ACC112 (cell line): ENCODE data around the gene TNFRSF13B.

ENCODE experiments used
- H2AFZ ChIP-seq: fragments of 200-600 bp; sonication (generic); one replicate; pipeline ENCODE4 v1.6.0; 2017; ENCODE audit warnings: antibody characterized with exemption, low read length; ENCODE audit not compliant: unreplicated experiment
- H3K27ac ChIP-seq: fragments of 200-600 bp; sonication (generic); 2 replicates; pipeline ENCODE4 v1.5.1; 2014; ENCODE audit warnings: low read depth, mild to moderate bottlenecking, antibody characterized with exemption, low read length, moderate library complexity
- H3K27me3 ChIP-seq: fragments of 200-600 bp; sonication (generic); 2 replicates; pipeline ENCODE4 v1.6.1; 2014; ENCODE audit warnings: mild to moderate bottlenecking, antibody characterized with exemption, low read length, moderate library complexity, mixed read lengths; ENCODE audit not compliant: insufficient read depth
- H3K36me3 ChIP-seq: fragments of 200-600 bp; sonication (generic); 2 replicates; pipeline ENCODE4 v1.6.1; 2016; ENCODE audit warnings: mild to moderate bottlenecking, antibody characterized with exemption, low read length, moderate library complexity, mixed read lengths; ENCODE audit not compliant: insufficient read depth
- H3K4me1 ChIP-seq: fragments of 200-600 bp; sonication (generic); one replicate; pipeline ENCODE4 v1.6.1; 2016; ENCODE audit warnings: low read length, mixed read lengths; ENCODE audit not compliant: insufficient read depth, unreplicated experiment, control insufficient read depth
- H3K4me3 ChIP-seq: fragments of 200-600 bp; sonication (generic); 2 replicates; pipeline ENCODE4 v1.5.1; 2014; ENCODE audit warnings: mild to moderate bottlenecking, low read depth, low read length
- H3K79me2 ChIP-seq: fragments of 200-600 bp; sonication (generic); one replicate; pipeline ENCODE4 v1.6.0; 2016; ENCODE audit warnings: low read length; ENCODE audit not compliant: control insufficient read depth, unreplicated experiment, insufficient read depth

TNFRSF13B gene

GRCh38 chr17:16934133-16934795 lies 37.7 kb downstream of the TNFRSF13B start:
- Histone ChIP-seq H3K4me1 (no peaks in the 10 kb centered on the region), H3K27ac (no peak overlapping the region), H3K27me3 (peaks cover 15% of the 10 kb centered on the region; the same call in 1 of the 2 replicates), H3K4me3 (no peak overlapping the region), H3K36me3 (no peaks in the 10 kb centered on the region), H3K79me2 (no peaks in the 10 kb centered on the region), H2AFZ (no peak overlapping the region)

DNA sequence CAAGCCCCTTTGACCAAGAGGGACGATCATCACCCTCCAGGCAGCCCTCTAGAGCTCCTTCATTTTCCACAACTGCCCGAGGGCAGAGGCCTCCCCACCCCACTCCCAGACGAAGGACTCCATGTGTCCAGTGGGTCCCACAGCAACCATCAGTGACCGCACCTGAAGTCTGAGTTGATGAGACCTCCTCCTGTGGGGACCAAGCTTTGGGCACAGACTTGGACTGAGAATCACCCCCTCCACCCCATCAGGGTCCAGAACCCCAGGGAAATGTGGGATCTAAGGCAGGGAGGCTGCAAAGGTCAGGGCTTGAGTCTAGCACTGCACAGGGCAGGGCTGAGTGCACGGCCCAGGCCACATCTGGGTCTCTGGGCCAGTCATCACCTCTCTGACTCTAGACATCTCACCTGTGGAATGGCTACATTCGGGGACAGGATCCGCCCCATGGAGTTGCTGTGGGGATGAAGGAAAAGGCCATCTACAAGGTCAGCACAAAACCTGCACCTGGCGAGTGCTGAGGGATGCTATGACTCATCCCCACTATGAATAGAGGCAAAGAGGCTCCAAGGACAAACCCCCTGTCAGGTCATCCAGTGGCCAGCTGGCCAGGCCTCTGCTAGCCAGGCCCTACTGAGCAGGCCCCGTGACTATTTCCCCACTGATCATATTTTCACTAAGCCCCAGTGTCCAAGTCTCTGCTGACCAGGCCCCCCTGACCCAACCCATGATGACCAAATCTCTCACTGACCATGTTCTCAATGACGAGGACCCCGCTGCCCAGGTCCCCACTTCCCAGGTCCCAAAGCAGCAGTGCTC lies 38.4 kb downstream of the TNFRSF13B start:
- Histone ChIP-seq H2AFZ (no peak overlapping the region), H3K4me3 (no peak overlapping the region), H3K36me3 (no peaks in the 10 kb centered on the region), H3K27me3 (peaks cover 10% of the 10 kb centered on the region; the same call in 1 of the 2 replicates), H3K4me1 (no peaks in the 10 kb centered on the region), H3K27ac (no peak overlapping the region), H3K79me2 (no peaks in the 10 kb centered on the region)

DNA sequence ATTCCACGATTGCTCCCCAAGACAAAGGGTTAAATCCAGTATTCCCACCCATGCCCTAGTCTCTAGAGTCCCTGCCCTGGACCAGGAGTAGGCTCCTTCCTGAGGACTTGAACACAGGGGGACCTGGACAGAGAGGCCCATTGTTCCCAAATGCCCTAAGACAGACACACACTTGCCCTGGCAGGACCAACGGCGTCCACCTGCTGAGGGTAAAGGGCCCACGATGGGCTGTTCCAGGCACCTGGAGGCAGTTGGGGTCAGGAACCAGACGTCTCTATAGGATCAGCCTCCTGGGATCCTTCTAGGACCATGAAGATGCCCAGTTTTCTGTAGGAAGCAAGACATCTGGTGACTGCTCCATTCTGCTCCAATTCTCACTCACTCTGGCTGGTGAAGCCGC lies 39.3 kb downstream of the TNFRSF13B start:
- Histone ChIP-seq H3K4me1 (no peaks in the 10 kb centered on the region), H3K79me2 (no peaks in the 10 kb centered on the region), H3K36me3 (no peaks in the 10 kb centered on the region), H3K27me3 (0 out of 2 replicates have a peak, but pooled peaks cover 3% of the 10 kb centered on the region), H3K27ac (no peak overlapping the region), H2AFZ (no peak overlapping the region), H3K4me3 (no peak overlapping the region)

DNA sequence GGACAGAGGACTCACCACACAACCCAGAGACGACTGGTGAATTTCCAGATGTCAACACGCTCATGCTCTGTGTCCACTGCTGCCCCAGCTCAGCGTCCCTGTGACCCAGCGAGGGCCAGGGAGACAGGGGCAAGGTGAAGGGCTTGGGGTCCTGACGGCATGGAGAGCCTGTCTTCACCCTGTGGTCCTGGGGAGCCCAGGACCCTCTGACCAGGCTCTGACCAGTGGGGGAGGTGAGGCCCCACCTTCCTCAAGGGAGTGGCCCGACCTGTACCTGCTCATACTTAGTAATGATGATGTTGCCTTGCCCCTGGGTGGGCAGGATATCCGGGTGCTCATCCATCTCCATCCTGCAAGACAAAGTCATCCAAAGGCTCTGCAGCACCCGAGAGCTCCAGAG lies 39.8 kb downstream of the TNFRSF13B start:
- Histone ChIP-seq H3K4me3 (no peak overlapping the region), H3K36me3 (no peaks in the 10 kb centered on the region), H3K4me1 (no peaks in the 10 kb centered on the region), H2AFZ (no peak overlapping the region), H3K27me3 (no peaks in the 10 kb centered on the region), H3K79me2 (no peaks in the 10 kb centered on the region), H3K27ac (no peak overlapping the region)

GRCh38 chr17:16931318-16932060 lies 40.4 kb downstream of the TNFRSF13B start:
- Histone ChIP-seq H3K79me2 (no peaks in the 10 kb centered on the region), H3K4me1 (no peaks in the 10 kb centered on the region), H3K4me3 (no peak overlapping the region), H3K36me3 (no peaks in the 10 kb centered on the region), H2AFZ (no peak overlapping the region), H3K27me3 (no peaks in the 10 kb centered on the region), H3K27ac (no peak overlapping the region)

DNA sequence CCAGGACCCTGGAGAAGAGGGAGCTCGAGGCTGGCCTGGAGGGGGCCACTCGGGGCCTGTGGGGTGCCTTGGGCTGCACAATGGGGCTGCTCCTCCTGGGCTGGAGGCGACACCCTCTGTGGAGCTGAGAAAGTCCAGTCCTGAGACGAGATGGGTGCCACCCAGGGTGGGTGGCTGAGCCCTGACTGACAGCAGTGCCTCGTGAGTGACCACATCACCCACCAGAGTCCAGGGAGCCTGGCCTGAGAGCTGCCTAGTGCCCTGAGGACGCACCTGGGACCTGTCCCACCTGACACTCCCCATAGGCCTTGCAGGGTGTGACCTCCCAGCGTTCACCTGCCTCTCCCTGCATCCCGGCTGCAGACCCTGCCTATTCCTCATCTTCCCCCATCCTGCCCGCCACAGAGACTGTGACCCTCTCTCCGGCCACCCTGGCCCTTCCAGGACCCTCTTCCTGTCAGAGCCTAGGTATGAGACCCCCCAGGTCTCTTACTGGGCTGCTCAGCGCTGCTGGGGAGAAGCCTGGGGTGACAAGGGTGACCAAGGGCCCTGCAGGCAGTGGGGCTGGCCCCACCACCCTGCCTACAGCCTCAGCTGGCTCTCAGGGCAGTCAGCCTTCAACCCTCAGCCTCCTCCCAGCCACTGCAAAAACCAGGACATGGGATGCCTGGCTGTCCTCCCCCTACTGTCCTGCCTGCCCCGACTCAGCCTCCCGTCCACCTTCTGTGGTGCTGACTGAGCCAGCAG lies 41.2 kb downstream of the TNFRSF13B start:
- no peaks in the 10 kb centered on the region for H3K36me3 ChIP-seq
- H3K27me3 ChIP-seq: no peaks in the 10 kb centered on the region
- no peaks in the 10 kb centered on the region for H3K79me2 ChIP-seq
- H3K27ac ChIP-seq: no peak overlapping the region
- no peaks in the 10 kb centered on the region for H3K4me1 ChIP-seq
- H2AFZ ChIP-seq: no peak overlapping the region
- H3K4me3 ChIP-seq: no peak overlapping the region

DNA sequence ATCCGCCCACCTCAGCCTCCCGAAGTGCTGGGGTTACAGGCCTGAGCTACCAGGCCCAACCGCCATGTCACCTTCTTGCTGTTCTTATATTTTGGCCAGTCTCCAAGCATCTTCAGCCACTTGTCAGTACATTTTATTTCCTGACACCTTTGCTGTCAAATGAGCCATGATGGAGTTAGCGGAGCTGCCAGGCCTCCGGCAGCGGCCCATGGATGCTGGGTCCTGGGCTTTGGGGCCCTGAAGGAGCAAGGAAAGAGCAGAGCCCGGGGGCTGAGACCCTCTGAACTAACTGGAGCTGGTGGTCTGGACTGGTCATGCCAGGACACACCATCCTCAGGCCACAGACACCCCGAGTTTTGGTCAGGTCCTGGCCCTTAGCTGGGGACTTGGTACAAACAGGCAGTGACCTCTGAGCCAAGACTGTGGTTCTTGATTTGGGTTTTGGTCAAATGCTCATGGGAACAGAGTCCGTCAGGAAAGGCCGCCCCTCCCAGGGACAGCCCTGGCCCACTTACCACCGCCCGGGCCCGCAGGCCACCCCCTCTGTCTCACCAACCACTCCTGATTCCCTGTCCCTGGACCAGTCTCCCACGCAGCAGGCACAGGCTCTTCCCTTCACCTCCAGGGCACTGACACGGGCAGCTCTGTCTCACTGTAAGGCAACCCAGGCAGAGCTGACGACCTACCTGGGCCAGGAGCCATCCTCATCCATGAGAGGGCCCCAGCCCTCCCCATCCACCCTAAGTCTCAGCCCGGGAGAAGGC lies 42.0 kb downstream of the TNFRSF13B start:
- H3K79me2 ChIP-seq: no peaks in the 10 kb centered on the region
- H3K27ac ChIP-seq: no peak overlapping the region
- H2AFZ ChIP-seq: no peak overlapping the region
- H3K4me1 ChIP-seq: no peaks in the 10 kb centered on the region
- no peaks in the 10 kb centered on the region for H3K36me3 ChIP-seq
- no peak overlapping the region for H3K4me3 ChIP-seq
- H3K27me3 ChIP-seq: no peaks in the 10 kb centered on the region

- no peaks in the 10 kb centered on the region for H3K36me3 ChIP-seq
- H2AFZ ChIP-seq: no peak overlapping the region
- no peaks in the 10 kb centered on the region for H3K4me1 ChIP-seq
- H3K27ac ChIP-seq: no peak overlapping the region
- no peaks in the 10 kb centered on the region for H3K27me3 ChIP-seq
- H3K4me3 ChIP-seq: no peak overlapping the region
- no peaks in the 10 kb centered on the region for H3K79me2 ChIP-seq
These were observed 42.8 kb downstream of the TNFRSF13B start for GRCh38 chr17:16929035-16929680.

GRCh38 chr17:16928406-16929034 lies 43.4 kb downstream of the TNFRSF13B start:
- Histone ChIP-seq H3K36me3 (no peaks in the 10 kb centered on the region), H3K27me3 (no peaks in the 10 kb centered on the region), H3K27ac (no peak overlapping the region), H3K4me1 (no peaks in the 10 kb centered on the region), H3K4me3 (no peak overlapping the region), H2AFZ (no peak overlapping the region), H3K79me2 (no peaks in the 10 kb centered on the region)
